ENCODE measurements around the gene IL1R2.

Gene IL1R2

DNA sequence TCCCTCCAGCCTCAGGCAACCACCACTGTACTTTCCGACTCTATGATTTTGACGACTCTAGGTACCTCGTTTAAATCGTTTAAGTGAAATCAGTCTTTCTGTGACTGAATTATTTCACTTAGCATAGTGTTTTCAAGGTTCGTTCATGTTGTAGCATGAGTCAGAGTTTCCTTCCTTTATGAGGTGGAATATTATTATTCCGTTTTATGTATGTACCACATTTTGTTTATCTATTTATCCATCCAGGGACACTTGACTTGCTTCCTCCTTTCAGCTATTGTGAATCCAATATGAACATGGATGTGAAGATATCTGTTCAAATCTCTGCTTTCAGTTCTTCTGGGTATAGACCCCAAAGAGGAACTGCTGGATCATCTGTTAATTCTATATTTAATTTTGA lies 19.1 kb downstream of the IL1R2 start:
- TF ChIP-seq CEBPB (IDR thresholded peaks at IDR 0.05) = no peak
- TF ChIP-seq CREB1 (IDR thresholded peaks at IDR 0.05; ENCODE audit: low read depth) = no peak
- TF ChIP-seq YY1 (IDR thresholded peaks at IDR 0.05; ENCODE audit: low read depth) = no peak
- TF ChIP-seq, protein P1, sequence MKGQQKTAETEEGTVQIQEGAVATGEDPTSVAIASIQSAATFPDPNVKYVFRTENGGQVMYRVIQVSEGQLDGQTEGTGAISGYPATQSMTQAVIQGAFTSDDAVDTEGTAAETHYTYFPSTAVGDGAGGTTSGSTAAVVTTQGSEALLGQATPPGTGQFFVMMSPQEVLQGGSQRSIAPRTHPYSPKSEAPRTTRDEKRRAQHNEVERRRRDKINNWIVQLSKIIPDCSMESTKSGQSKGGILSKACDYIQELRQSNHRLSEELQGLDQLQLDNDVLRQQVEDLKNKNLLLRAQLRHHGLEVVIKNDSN (IDR thresholded peaks at IDR 0.05) = no peak
- TF ChIP-seq, protein P2, sequence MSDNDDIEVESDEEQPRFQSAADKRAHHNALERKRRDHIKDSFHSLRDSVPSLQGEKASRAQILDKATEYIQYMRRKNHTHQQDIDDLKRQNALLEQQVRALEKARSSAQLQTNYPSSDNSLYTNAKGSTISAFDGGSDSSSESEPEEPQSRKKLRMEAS (IDR thresholded peaks at IDR 0.05) = no peak
- no peak for TF ChIP-seq FOXM1 (IDR thresholded peaks at IDR 0.05; ENCODE audit: borderline replicate concordance, low read depth)
- TF ChIP-seq RAD21 (IDR thresholded peaks at IDR 0.05; ENCODE audit: low read depth) = no peak
- TF ChIP-seq, protein P3, sequence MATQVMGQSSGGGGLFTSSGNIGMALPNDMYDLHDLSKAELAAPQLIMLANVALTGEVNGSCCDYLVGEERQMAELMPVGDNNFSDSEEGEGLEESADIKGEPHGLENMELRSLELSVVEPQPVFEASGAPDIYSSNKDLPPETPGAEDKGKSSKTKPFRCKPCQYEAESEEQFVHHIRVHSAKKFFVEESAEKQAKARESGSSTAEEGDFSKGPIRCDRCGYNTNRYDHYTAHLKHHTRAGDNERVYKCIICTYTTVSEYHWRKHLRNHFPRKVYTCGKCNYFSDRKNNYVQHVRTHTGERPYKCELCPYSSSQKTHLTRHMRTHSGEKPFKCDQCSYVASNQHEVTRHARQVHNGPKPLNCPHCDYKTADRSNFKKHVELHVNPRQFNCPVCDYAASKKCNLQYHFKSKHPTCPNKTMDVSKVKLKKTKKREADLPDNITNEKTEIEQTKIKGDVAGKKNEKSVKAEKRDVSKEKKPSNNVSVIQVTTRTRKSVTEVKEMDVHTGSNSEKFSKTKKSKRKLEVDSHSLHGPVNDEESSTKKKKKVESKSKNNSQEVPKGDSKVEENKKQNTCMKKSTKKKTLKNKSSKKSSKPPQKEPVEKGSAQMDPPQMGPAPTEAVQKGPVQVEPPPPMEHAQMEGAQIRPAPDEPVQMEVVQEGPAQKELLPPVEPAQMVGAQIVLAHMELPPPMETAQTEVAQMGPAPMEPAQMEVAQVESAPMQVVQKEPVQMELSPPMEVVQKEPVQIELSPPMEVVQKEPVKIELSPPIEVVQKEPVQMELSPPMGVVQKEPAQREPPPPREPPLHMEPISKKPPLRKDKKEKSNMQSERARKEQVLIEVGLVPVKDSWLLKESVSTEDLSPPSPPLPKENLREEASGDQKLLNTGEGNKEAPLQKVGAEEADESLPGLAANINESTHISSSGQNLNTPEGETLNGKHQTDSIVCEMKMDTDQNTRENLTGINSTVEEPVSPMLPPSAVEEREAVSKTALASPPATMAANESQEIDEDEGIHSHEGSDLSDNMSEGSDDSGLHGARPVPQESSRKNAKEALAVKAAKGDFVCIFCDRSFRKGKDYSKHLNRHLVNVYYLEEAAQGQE (IDR thresholded peaks at IDR 0.05; ENCODE audit: low read depth) = no peak
- no peak for TF ChIP-seq ZBTB7A (IDR thresholded peaks at IDR 0.05; ENCODE audit: low read depth)
- TF ChIP-seq TAF1 (IDR thresholded peaks at IDR 0.05; ENCODE audit: low read depth) = no peak
- no peak for TF ChIP-seq EGR1 (IDR thresholded peaks at IDR 0.05)

DNA sequence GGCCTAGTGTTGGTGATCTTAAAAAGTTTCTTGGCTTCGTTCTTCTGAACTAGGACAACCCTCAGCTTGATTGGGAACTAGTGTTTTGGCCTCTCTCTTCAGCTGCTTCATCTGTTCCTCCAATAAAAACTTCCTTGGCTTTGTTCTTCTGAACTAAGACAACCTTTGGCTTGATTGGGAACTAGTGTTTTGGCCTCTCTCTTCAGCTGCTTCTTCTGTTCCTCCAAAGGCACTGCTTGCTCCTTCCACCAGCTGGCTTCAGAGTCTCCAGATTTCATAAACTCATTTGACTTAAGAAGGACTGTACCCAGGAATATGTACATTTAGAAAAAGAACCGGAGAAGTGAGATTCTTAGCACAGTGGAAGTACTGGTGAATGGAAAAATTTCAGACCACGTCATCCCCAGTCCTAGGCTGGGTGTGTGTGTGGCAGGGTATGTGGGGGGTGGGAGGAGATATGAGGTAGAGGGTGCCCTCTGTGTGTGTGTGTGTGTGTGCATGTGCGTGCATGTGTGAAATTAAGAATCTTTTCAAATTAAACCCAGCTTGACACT lies 20.4 kb downstream of the IL1R2 start:
- TF ChIP-seq RAD21 (IDR thresholded peaks at IDR 0.05; ENCODE audit: low read depth) (no peak), CEBPB (IDR thresholded peaks at IDR 0.05) (no peak), TEAD4 (IDR thresholded peaks at IDR 0.05) (no peak), EP300 (IDR thresholded peaks at IDR 0.05; ENCODE audit: borderline replicate concordance) (no peak), ZBTB7A (IDR thresholded peaks at IDR 0.05; ENCODE audit: low read depth) (no peak), TCF12 (IDR thresholded peaks at IDR 0.05; ENCODE audit: low read depth) (no peak), FOXM1 (IDR thresholded peaks at IDR 0.05; ENCODE audit: borderline replicate concordance, low read depth) (no peak)
- TF ChIP-seq, protein P2 (IDR thresholded peaks at IDR 0.05) = no peak
- TF ChIP-seq, protein P3 (IDR thresholded peaks at IDR 0.05; ENCODE audit: low read depth) = no peak

DNA sequence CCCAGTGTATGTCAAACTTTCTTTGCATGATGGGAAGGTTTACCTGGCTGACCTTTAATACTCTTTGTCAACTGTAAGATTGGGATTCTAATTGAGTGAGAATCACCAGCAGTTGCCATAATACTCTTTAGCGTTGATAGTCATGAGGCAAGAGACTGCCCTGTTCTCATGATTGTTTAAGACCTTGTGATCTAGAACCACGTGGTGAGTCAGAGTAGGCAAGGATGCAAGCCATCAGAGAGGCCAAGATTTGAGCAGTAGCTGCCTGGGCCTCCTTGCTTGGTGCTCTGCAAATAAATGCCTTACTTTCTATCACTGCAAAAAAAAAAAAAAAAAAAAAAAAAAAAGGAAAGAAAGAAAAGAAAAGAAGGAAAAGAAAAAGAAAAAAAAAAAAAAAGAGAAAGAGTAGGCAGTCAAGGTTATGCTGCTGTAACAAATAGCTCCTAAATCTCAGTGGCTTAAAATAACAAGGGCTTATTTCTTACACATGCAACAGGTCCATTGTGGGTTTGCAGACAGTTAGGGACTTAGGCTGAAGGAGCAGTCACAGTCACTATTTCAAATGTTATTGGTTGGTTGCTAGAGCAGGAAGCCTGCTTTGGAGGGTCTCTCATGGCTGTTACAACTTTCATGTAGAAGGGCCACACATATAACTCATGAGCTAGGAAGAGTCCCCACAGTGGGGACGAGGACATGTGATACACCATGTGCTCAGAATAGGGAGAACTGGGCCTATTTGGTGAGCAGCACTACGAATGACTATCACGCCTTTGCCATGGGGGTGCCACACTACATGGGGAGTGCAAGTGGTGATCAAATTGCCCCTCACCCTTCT lies 21.7 kb downstream of the IL1R2 start:
- TF ChIP-seq CREB1 (IDR thresholded peaks at IDR 0.05; ENCODE audit: low read depth) (no peak), TAF1 (IDR thresholded peaks at IDR 0.05; ENCODE audit: low read depth) (no peak), TEAD4 (IDR thresholded peaks at IDR 0.05) (no peak), FOXM1 (IDR thresholded peaks at IDR 0.05; ENCODE audit: borderline replicate concordance, low read depth) (no peak), NFIC (IDR thresholded peaks at IDR 0.05) (no peak), EP300 (IDR thresholded peaks at IDR 0.05; ENCODE audit: borderline replicate concordance) (no peak), TCF12 (IDR thresholded peaks at IDR 0.05; ENCODE audit: low read depth) (no peak), ZBTB7A (IDR thresholded peaks at IDR 0.05; ENCODE audit: low read depth) (no peak), RAD21 (IDR thresholded peaks at IDR 0.05; ENCODE audit: low read depth) (no peak)
- TF ChIP-seq, protein P3 (IDR thresholded peaks at IDR 0.05; ENCODE audit: low read depth) = no peak
- TF ChIP-seq, protein P2 (IDR thresholded peaks at IDR 0.05) = no peak
- TF ChIP-seq, protein P1 (IDR thresholded peaks at IDR 0.05) = no peak

DNA sequence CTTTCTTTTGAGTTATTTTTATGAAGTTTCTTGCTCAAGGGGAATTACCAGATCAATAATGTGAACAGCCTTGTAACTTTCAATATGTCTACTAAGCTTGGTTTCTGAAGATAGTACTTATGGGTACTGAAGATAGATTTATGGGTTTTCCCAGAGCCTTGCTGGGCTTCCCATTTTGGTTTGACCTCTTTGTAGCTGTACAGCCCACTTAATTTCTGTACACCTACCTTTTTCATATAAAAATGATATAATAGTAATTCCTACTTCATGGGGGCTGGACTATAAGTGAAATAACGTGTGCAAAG lies 22.2 kb downstream of the IL1R2 start:
- TF ChIP-seq, protein P3 (IDR thresholded peaks at IDR 0.05; ENCODE audit: low read depth) = no peak
- TF ChIP-seq YY1 (IDR thresholded peaks at IDR 0.05; ENCODE audit: low read depth) = no peak
- TF ChIP-seq EP300 (IDR thresholded peaks at IDR 0.05; ENCODE audit: borderline replicate concordance) = no peak
- TF ChIP-seq CREB1 (IDR thresholded peaks at IDR 0.05; ENCODE audit: low read depth) = no peak
- no peak for TF ChIP-seq NFIC (IDR thresholded peaks at IDR 0.05)
- no peak for TF ChIP-seq FOXM1 (IDR thresholded peaks at IDR 0.05; ENCODE audit: borderline replicate concordance, low read depth)
- no peak for TF ChIP-seq RAD21 (IDR thresholded peaks at IDR 0.05; ENCODE audit: low read depth)
- TF ChIP-seq EGR1 (IDR thresholded peaks at IDR 0.05) = no peak
- TF ChIP-seq ZBTB7A (IDR thresholded peaks at IDR 0.05; ENCODE audit: low read depth) = no peak

Data from Ishikawa (cell line).